Kidney (tissue), 22 donors: Measurements from ENCODE around the gene OR10H5. TPM values are rescaled to one million over a fixed set of nuclear protein-coding genes. Genes with fewer than 3 reads are reported as not detected.

Experiments
- DNase-seq, 5 donors: peaks; one replicate each; pipeline ENCODE4 v3.0.0-alpha.2; 2013 to 2020
- FAIRE-seq: peaks from 2 replicates; lab custom pipeline; 2012; peaks lifted over from hg19 to GRCh38; lab: Jason Lieb, UNC
- H3K27ac ChIP-seq, 2 donors: one replicate each; pipeline ENCODE4 v1.7.0; 2013; ENCODE audit warnings: low read depth in 2 of 2, low read length in 2 of 2, inconsistent platforms in 1 of 2
- H3K27me3 ChIP-seq: one replicate; pipeline ENCODE4 v1.7.1; 2013; ENCODE audit warnings: low read length, inconsistent platforms; ENCODE audit not compliant: control insufficient read depth, insufficient read depth
- H3K36me3 ChIP-seq, 3 donors: one replicate each; pipeline versions ENCODE4 v1.7.0 to v1.7.1; 2013; ENCODE audit warnings: low read length in 3 of 3, control low read depth in 1 of 3, inconsistent platforms in 1 of 3; ENCODE audit not compliant: insufficient read depth in 3 of 3, control insufficient read depth in 2 of 3
- H3K4me1 ChIP-seq, 3 donors: one replicate each; pipeline versions ENCODE4 v1.7.0 to v1.7.1; 2013; ENCODE audit warnings: low read length in 3 of 3, inconsistent platforms in 1 of 3, low read depth in 1 of 3; ENCODE audit not compliant: control insufficient read depth in 2 of 3, insufficient read depth in 2 of 3
- H3K4me3 ChIP-seq, 3 donors: one replicate each; pipeline versions ENCODE4 v1.7.0 to v1.8.1; 2013; ENCODE audit warnings: low read length in 3 of 3, control low read depth in 1 of 3, inconsistent platforms in 1 of 3
- H3K9ac ChIP-seq, 3 donors: one replicate each; pipeline versions ENCODE4 v1.7.0 to v1.7.1; 2013; ENCODE audit warnings: low read length in 3 of 3, control low read depth in 1 of 3, inconsistent platforms in 1 of 3
- H3K9me3 ChIP-seq, 3 donors: one replicate each; pipeline versions ENCODE4 v1.7.0 to v1.7.1; 2013; ENCODE audit warnings: low read length in 3 of 3, control low read depth in 1 of 3, inconsistent platforms in 1 of 3; ENCODE audit not compliant: control insufficient read depth in 2 of 3, insufficient read depth in 1 of 3
- intact Hi-C: fragments of 100-400 bp; cut with DNase I; formaldehyde crosslinking; loops from one replicate; pipeline ENCODE4 v1.11.1; 2022
- long read RNA-seq, 10 donors: library from polyadenylated mRNA in 1 of 10; unstranded in 1 of 10; transcript quantifications; one replicate each; pipeline ENCODE4 v2.0.0 and lab custom pipeline, GENCODE V29; 2021 to 2026
- polyA plus RNA-seq: library from polyadenylated mRNA; stranded (reverse); fragments of 350-450 nt; fragmentation: Illumina TruSeq; extraction: RNeasy Lipid Tissue Mini Kit (QIAGEN cat#74804); gene quantifications from one replicate; pipeline ENCODE4 v1.2.3, GENCODE V29; 2014; ENCODE audit warnings: low read depth, low replicate concordance; ENCODE audit not compliant: insufficient read depth
- total RNA-seq: library from RNA; stranded (reverse); fragmentation: NEBNext Ultra II Directional; extraction: Animal tissue kit (Norgen Biotek cat#: 25700); gene quantifications from one replicate; pipeline ENCODE4 v1.2.1, GENCODE V29; 2021
- TF ChIP-seq, protein P1 (sequence below): IDR thresholded peaks from 3 replicates; pipeline ENCODE4 v1.5.1; 2012; ENCODE audit warnings: mild to moderate bottlenecking, moderate library complexity, borderline replicate concordance; ENCODE audit not compliant: insufficient read depth; ENCODE audit errors: extremely low read depth
- donor health status: control.
- donor health status: control.
- donor health status: control.
- donor health status: control.
- donor health status: control.
- donor health status: DM: yes; HTN: yes; CAD: no.
- donor health status: Normal renal cell carcinoma (clear cell type).

The OR10H5 gene
- total RNA-seq: not detected
- not detected for polyA plus RNA-seq
- long read RNA-seq, donor 1: 0 reads
- long read RNA-seq, donor 2: 0 reads
- long read RNA-seq, donor 3: 0 reads
- long read RNA-seq, donor 4: 0 reads
- long read RNA-seq, donor 5: 0 reads
- long read RNA-seq, donor 6: 0 reads
- long read RNA-seq, donor 7: 0 reads
- long read RNA-seq, donor 8: 0 reads
- long read RNA-seq, donor 9: 0 reads
- long read RNA-seq, donor 10: 0 reads

DNA sequence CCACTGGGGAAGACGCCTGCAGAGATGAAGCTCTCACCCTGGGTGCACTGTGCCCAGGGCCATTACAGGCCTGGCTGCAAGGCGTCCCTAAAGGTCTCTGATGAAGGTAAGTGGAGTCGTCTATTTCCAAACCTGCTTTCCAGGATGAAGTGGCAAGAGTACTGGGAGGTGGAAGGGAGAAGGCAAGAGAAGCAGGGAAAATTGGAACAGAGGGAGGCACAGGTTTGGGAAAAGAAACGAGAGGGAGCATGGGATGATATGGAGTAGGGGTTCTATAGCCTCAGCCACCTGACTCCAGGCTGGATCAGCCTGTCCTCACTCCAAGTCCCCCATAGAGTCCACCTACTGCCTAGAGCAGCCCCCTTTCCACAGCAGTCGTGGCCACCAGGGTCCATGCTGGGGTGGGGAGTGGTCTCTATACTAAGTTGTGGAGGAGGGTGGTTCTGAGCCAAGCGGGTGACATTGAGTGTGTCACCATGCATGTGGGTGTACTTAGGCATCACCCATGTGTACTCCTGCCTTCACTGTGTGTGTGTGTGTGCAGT lies at the start of gene OR10H5:
OR10H5 (plus strand) TSS at position 51 of the 545 bp plus-strand sequence. CDS start 6,388 bp downstream, outside the sequence.
- H3K4me3 ChIP-seq: no peak within 1 kb of the TSS
- TF ChIP-seq, protein P1, sequence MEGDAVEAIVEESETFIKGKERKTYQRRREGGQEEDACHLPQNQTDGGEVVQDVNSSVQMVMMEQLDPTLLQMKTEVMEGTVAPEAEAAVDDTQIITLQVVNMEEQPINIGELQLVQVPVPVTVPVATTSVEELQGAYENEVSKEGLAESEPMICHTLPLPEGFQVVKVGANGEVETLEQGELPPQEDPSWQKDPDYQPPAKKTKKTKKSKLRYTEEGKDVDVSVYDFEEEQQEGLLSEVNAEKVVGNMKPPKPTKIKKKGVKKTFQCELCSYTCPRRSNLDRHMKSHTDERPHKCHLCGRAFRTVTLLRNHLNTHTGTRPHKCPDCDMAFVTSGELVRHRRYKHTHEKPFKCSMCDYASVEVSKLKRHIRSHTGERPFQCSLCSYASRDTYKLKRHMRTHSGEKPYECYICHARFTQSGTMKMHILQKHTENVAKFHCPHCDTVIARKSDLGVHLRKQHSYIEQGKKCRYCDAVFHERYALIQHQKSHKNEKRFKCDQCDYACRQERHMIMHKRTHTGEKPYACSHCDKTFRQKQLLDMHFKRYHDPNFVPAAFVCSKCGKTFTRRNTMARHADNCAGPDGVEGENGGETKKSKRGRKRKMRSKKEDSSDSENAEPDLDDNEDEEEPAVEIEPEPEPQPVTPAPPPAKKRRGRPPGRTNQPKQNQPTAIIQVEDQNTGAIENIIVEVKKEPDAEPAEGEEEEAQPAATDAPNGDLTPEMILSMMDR: no peak
- no peaks in the 10 kb centered on the region for H3K36me3 ChIP-seq
- intact Hi-C loops: no loop called here
- no peak for FAIRE-seq
- no peaks in the 10 kb centered on the region for H3K9me3 ChIP-seq
- no peak for DNase-seq
- H3K9ac ChIP-seq: no peak within 1 kb of the TSS
- H3K4me1 ChIP-seq: no peaks in the 10 kb centered on the region
- H3K27ac ChIP-seq: no peak within 1 kb of the TSS
- H3K27me3 ChIP-seq: no peaks in the 10 kb centered on the region

- intact Hi-C loops: no loop called here
- Histone ChIP-seq H3K9me3 (peaks cover 0 to 7% (median 3%) of the 10 kb centered on the region in 3 donors), H3K4me3 (no peak within 1 kb of the TSS), H3K27ac (no peak within 1 kb of the TSS), H3K36me3 (no peaks in the 10 kb centered on the region), H3K9ac (no peak within 1 kb of the TSS), H3K27me3 (no peaks in the 10 kb centered on the region), H3K4me1 (no peaks in the 10 kb centered on the region)
- TF ChIP-seq, protein P1: no peak
- no peak for DNase-seq
- no peak for FAIRE-seq
These were observed 49.7 kb upstream of the OR10H5 start, which contains the start of gene OR10H3 for GRCh38 chr19:15737722-15738121. Gene OR10H3 (plus strand): TSS chr19:15737985. CDS start chr19:15741393, 3,408 bp downstream.

DNA sequence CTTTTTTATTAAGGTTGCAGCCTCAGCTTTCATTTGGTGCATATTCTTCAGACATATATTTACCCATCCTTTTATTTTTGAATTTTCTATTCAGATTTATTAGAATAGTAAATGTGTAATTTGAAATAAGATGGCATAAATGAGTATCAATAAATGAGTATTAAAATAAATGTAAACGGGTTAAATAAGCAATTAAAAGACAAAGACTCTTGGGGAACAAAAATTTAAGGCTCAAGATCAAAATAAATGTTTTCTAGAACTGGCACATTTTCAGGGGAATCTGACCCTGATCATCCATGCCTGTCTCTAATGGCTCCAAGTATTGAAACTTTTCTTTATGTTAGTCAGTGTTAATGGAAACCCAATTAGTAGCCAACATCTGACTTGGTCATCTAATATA lies 46.7 kb upstream of the OR10H5 start:
- FAIRE-seq: no peak
- intact Hi-C loops: no loop called here
- no peak overlapping the region for H3K4me3 ChIP-seq
- DNase-seq: no peak
- H3K27me3 ChIP-seq: no peaks in the 10 kb centered on the region
- TF ChIP-seq, protein P1: no peak
- peaks cover 0 to 7% (median 3%) of the 10 kb centered on the region in 3 donors for H3K9me3 ChIP-seq
- H3K4me1 ChIP-seq: no peaks in the 10 kb centered on the region
- H3K27ac ChIP-seq: no peak overlapping the region
- no peaks in the 10 kb centered on the region for H3K36me3 ChIP-seq
- H3K9ac ChIP-seq: no peak overlapping the region
